Measurements from ENCODE around the gene CACNB4.

- no peak for TF ChIP-seq CTCF (conservative IDR thresholded peaks at IDR 0.05; ENCODE audit: low read depth, low read length)
- no peak for TF ChIP-seq EZH2 (IDR thresholded peaks at IDR 0.05; ENCODE audit: borderline replicate concordance, low read depth, low read length, poor library complexity, severe bottlenecking)
Measured at GRCh38 chr2:151974988-151975387, 123.9 kb downstream of the CACNB4 start.

All from A673 (cell line).